Measurements from ENCODE around the gene IPCEF1. TPM values are rescaled to one million over a fixed set of nuclear protein-coding genes. Genes with fewer than 3 reads are reported as not detected.

IPCEF1 gene
- total RNA-seq, 1 donor from 2014 or later = 2.0 TPM

DNA sequence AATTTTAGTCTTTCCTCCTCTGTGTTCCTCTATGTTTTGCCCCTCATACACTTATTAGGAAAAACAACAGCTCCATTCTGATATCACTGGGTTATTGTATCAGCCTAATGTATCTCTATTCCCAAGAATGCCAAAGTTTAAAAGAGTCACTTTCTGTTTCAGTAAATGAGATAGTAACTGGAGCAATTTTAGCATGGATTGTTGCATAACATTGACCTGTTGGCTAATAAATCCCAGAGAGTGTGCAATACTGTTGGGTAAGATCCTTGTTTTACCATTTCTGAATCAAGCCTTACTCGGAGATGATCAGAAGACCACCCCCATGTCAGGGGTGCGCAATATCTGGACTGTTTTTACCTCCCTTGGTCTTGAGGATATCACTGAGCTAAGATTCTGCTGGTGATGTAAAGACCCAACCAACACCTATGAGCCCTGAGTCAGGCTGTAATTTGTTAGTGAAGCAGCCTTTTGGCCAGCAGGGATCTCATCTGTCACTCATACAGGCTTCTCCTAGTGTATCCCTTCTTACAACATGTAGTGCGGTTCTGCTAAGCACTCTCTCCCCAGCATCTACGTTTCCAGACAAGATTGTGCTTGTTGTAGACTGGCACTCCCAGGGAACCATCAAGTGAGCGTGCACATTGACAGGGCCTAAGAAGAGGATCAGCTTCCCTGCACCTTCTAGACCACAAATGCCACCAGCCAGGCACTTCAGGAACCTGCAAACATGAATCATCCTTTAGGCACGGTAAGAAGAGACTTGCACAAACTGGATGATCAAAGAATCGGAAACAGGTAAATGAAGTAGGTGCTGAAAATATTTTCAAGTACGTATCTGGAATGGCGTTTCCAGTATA, 11.5 kb upstream of the IPCEF1 start:
- no peak overlapping the region for H3K27ac ChIP-seq
- no peaks in the 10 kb centered on the region for H3K27me3 ChIP-seq
- no peaks in the 10 kb centered on the region for H3K36me3 ChIP-seq
- intact Hi-C loops (cut with DNase I) = no loop called here
- H3K9me3 ChIP-seq = no peaks in the 10 kb centered on the region
- DNase-seq (ENCODE audit: extremely low spot score in 2 of 2) = no peak
- TF ChIP-seq, protein P1, sequence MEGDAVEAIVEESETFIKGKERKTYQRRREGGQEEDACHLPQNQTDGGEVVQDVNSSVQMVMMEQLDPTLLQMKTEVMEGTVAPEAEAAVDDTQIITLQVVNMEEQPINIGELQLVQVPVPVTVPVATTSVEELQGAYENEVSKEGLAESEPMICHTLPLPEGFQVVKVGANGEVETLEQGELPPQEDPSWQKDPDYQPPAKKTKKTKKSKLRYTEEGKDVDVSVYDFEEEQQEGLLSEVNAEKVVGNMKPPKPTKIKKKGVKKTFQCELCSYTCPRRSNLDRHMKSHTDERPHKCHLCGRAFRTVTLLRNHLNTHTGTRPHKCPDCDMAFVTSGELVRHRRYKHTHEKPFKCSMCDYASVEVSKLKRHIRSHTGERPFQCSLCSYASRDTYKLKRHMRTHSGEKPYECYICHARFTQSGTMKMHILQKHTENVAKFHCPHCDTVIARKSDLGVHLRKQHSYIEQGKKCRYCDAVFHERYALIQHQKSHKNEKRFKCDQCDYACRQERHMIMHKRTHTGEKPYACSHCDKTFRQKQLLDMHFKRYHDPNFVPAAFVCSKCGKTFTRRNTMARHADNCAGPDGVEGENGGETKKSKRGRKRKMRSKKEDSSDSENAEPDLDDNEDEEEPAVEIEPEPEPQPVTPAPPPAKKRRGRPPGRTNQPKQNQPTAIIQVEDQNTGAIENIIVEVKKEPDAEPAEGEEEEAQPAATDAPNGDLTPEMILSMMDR (IDR thresholded peaks at IDR 0.05) = no peak
- no peak for TF ChIP-seq POLR2AphosphoS5 (IDR thresholded peaks at IDR 0.05; ENCODE audit: insufficient read depth in 1 of 2, low read depth in 1 of 2)
- no peak for TF ChIP-seq POLR2A (IDR thresholded peaks at IDR 0.05)
- no peak overlapping the region for H3K4me3 ChIP-seq
- no peaks in the 10 kb centered on the region for H3K4me1 ChIP-seq

DNA sequence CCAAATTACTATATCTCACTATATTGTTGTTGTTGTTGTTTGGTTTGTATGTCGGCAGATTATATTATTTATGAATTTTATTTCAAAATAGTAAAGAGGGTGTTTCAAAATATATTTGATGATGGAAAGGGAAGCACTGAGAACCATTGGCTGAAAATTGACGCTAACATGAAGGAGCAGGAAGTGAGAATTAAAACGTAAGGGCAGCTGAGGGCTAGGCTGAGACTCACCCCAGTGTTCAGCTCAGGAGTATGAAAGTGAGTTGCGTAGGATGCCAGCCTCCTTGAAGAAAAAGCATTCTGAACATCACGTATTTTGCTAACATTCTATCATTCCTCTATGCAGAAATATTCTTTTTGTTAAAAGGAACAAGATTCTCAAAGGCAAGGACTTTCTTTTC, 10.7 kb upstream of the IPCEF1 start:
- no peak overlapping the region for H3K27ac ChIP-seq
- intact Hi-C loops (cut with DNase I) = no loop called here
- H3K36me3 ChIP-seq = no peaks in the 10 kb centered on the region
- TF ChIP-seq, protein P1 (IDR thresholded peaks at IDR 0.05) = no peak
- no peaks in the 10 kb centered on the region for H3K27me3 ChIP-seq
- H3K9me3 ChIP-seq = no peaks in the 10 kb centered on the region
- H3K4me3 ChIP-seq = no peak overlapping the region
- no peak for DNase-seq (ENCODE audit: extremely low spot score in 2 of 2)
- H3K4me1 ChIP-seq = no peaks in the 10 kb centered on the region

DNA sequence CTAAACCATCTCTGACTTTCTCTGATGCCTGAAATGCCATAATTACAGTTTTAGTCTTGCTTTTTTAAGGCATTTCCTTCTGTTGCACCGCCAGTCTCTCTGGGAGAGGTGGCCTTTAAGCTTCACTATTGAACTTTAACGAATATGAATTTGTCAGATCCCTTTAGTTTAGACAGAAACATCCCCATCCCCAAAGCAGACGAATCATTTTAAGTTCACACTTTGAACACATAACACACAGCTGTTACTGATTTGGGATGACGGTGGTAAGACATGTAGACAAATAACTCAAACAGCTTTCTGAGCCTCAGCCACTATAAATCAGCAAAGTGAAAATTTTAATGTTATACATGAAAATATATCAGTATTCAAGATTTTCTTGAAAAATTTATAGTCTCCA, 7.2 kb upstream of the IPCEF1 start:
- intact Hi-C loops (cut with DNase I) = no loop called here
- no peaks in the 10 kb centered on the region for H3K27me3 ChIP-seq
- no peaks in the 10 kb centered on the region for H3K4me1 ChIP-seq
- no peak for DNase-seq (ENCODE audit: extremely low spot score in 2 of 2)
- no peak overlapping the region for H3K27ac ChIP-seq
- no peaks in the 10 kb centered on the region for H3K9me3 ChIP-seq
- no peak overlapping the region for H3K4me3 ChIP-seq
- H3K36me3 ChIP-seq = no peaks in the 10 kb centered on the region
- TF ChIP-seq POLR2A (IDR thresholded peaks at IDR 0.05) = no peak
- TF ChIP-seq POLR2AphosphoS5 (IDR thresholded peaks at IDR 0.05; ENCODE audit: insufficient read depth in 1 of 2, low read depth in 1 of 2) = no peak

DNA sequence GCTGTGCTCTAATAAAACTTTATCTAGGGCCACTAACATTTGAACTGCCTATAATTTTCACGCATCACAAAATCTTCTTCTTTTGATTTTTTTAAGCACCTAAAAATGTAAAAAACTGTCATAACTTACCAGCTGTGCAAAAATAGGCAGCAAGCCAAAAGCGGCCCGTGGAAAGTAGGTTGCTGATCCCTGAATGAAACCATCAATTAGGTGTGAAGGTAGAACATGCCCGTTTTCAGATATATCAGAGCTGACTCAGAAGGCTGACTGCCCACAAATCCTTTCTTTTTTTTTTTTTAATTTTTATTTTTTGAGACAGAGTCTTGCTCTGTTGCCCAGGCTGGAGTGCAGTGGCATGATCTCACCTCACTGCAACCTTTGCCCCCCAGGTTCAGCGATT, 4.9 kb upstream of the IPCEF1 start:
- intact Hi-C loops (cut with DNase I) = no loop called here

DNA sequence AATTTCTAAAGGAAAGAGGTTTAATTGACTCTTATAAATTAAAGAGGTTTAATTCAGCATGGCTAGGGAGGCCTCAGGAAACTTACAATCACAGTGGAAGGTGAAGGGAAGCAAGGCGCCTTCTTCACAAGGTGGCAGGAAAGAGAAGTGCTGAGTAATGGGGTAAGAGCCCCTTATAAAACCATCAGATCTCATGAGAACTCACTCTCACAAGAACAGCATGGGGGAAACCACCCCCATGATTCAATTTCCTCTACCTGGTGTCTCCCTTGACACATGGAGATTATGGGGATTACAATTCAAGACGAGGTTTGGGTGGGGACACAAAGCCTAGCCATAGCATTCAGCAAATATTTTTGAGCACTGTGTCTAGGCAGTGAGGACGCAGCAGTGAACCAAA, 3.9 kb upstream of the IPCEF1 start:
- Histone ChIP-seq H3K36me3 (no peaks in the 10 kb centered on the region), H3K27me3 (no peaks in the 10 kb centered on the region), H3K4me3 (no peak overlapping the region), H3K9me3 (no peaks in the 10 kb centered on the region), H3K4me1 (no peaks in the 10 kb centered on the region), H3K27ac (no peak overlapping the region)
- intact Hi-C loops (cut with DNase I) = no loop called here
- DNase-seq (ENCODE audit: extremely low spot score in 2 of 2) = no peak
- TF ChIP-seq, protein P1 (IDR thresholded peaks at IDR 0.05) = no peak
- TF ChIP-seq POLR2AphosphoS5 (IDR thresholded peaks at IDR 0.05; ENCODE audit: insufficient read depth in 1 of 2, low read depth in 1 of 2) (no peak), POLR2A (IDR thresholded peaks at IDR 0.05) (no peak)

More for the DNA sequence above, 4.9 kb upstream of the IPCEF1 start:
- no peak for TF ChIP-seq POLR2AphosphoS5 (IDR thresholded peaks at IDR 0.05; ENCODE audit: insufficient read depth in 1 of 2, low read depth in 1 of 2)
- TF ChIP-seq POLR2A (IDR thresholded peaks at IDR 0.05) = no peak
- TF ChIP-seq, protein P1 (IDR thresholded peaks at IDR 0.05) = no peak
- Histone ChIP-seq H3K4me3 (no peak overlapping the region), H3K9me3 (no peaks in the 10 kb centered on the region), H3K27me3 (no peaks in the 10 kb centered on the region), H3K36me3 (no peaks in the 10 kb centered on the region), H3K4me1 (no peaks in the 10 kb centered on the region), H3K27ac (no peak overlapping the region)
- no peak for DNase-seq (ENCODE audit: extremely low spot score in 2 of 2)
